Parathyroid adenoma (tissue), 2 donors: ENCODE measurements around the gene PREX1.
"Not testable (repeated sequence)": the region's sequence is repeated elsewhere in the genome, so short reads cannot be mapped to it uniquely, and the experiment has no call there.

Experiments
- H2AFZ ChIP-seq: fragments of 300-600 bp; sonication (generic); one replicate; pipeline ENCODE4 v1.7.0; 2017; ENCODE audit warnings: antibody characterized with exemption, mild to moderate bottlenecking
- H3K27ac ChIP-seq: fragments of 300-600 bp; sonication (generic); one replicate; pipeline ENCODE4 v1.7.0; 2017
- H3K27me3 ChIP-seq: fragments of 300-600 bp; sonication (generic); one replicate; pipeline ENCODE4 v1.7.0; 2017; ENCODE audit warnings: low read length; ENCODE audit not compliant: control insufficient read depth, insufficient read depth
- H3K36me3 ChIP-seq: fragments of 300-600 bp; sonication (generic); one replicate; pipeline ENCODE4 v1.7.0; 2017; ENCODE audit warnings: low read length; ENCODE audit not compliant: control insufficient read depth, insufficient read depth
- H3K4me1 ChIP-seq: fragments of 300-600 bp; sonication (generic); one replicate; pipeline ENCODE4 v1.7.0; 2017; ENCODE audit warnings: control low read depth
- H3K4me2 ChIP-seq: fragments of 300-600 bp; sonication (generic); one replicate; pipeline ENCODE4 v1.7.0; 2017; ENCODE audit warnings: low read length
- H3K4me3 ChIP-seq: fragments of 300-600 bp; sonication (generic); one replicate; pipeline ENCODE4 v1.7.0; 2017; ENCODE audit warnings: low read depth, low read length
- H3K79me2 ChIP-seq: fragments of 300-600 bp; sonication (generic); one replicate; pipeline ENCODE4 v1.7.0; 2017; ENCODE audit warnings: control low read depth
- H3K9ac ChIP-seq: fragments of 300-600 bp; sonication (generic); one replicate; pipeline ENCODE4 v1.7.0; 2017; ENCODE audit warnings: mild to moderate bottlenecking
- H3K9me3 ChIP-seq: fragments of 300-600 bp; sonication (generic); one replicate; pipeline ENCODE4 v1.7.0; 2017; ENCODE audit warnings: low read length; ENCODE audit not compliant: control insufficient read depth
- TF ChIP-seq, protein P1 (sequence below): fragments of 300-600 bp; sonication (generic); IDR thresholded peaks from one replicate; pipeline ENCODE4 v1.7.0; 2017; ENCODE audit warnings: antibody characterized with exemption, mild to moderate bottlenecking
- donor health status: primary hyperparathyroidism.

Gene PREX1

DNA sequence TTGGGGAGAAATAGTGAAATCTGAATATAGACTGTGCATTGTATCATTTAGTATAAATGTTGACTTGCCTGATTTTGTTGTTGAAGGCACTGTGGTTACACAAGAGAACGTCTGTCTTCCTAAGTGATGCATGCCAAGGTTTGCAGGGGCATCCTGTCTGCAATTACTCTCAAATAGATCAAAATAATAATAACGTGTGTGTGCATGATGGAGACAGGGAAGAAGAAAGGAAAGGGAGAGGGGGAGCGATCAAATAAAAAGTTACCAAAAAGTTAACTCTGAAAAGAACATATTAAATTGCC, 14.4 kb downstream of the PREX1 start:
- no peaks in the 10 kb centered on the region for H3K27me3 ChIP-seq
- TF ChIP-seq, protein P1, sequence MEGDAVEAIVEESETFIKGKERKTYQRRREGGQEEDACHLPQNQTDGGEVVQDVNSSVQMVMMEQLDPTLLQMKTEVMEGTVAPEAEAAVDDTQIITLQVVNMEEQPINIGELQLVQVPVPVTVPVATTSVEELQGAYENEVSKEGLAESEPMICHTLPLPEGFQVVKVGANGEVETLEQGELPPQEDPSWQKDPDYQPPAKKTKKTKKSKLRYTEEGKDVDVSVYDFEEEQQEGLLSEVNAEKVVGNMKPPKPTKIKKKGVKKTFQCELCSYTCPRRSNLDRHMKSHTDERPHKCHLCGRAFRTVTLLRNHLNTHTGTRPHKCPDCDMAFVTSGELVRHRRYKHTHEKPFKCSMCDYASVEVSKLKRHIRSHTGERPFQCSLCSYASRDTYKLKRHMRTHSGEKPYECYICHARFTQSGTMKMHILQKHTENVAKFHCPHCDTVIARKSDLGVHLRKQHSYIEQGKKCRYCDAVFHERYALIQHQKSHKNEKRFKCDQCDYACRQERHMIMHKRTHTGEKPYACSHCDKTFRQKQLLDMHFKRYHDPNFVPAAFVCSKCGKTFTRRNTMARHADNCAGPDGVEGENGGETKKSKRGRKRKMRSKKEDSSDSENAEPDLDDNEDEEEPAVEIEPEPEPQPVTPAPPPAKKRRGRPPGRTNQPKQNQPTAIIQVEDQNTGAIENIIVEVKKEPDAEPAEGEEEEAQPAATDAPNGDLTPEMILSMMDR = no peak
- no peak overlapping the region for H3K4me3 ChIP-seq
- no peak overlapping the region for H3K4me2 ChIP-seq
- no peaks in the 10 kb centered on the region for H3K36me3 ChIP-seq
- no peaks in the 10 kb centered on the region for H3K4me1 ChIP-seq
- no peak overlapping the region for H3K27ac ChIP-seq
- peaks cover 2% of the 10 kb centered on the region for H3K79me2 ChIP-seq
- no peak overlapping the region for H2AFZ ChIP-seq
- H3K9ac ChIP-seq = no peak overlapping the region
- H3K9me3 ChIP-seq = no peaks in the 10 kb centered on the region

DNA sequence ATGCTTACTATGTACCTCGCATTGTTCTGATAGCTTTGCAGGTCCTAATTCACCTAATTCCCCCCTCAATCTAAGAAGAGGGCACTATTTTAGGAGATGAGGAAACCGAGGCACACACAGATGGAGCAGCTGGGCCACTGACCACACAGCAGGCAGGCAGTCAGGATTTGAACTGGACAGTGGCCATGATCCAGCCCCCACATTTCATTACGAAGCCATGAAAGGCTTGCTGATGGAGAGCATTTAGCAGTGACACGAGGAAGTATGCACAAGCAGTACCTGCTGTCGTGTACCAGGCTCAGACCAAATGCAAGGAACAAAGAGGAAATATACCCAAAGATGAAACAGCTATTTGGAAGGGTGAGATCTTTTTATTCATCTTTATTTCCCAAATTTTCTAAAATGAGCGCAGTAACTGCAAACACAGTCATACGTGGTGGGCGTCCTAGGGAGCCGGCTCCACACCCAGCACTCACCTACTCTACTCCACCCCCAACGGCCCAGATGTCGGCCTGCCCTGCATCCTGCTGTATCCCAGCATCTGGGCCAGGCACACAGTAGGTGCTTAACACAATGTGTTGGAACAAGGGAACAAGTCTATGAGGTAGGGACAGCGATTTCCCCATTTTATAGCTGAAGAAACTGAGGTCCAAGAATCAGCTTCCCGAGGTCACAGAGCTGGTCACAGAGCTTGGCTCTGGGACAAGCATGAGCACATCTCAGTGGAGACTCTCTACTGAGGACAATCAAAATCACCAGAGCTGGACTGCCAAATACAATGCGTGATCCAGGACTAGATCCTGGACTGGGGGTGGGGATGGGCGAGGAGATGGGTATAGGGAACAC, 15.0 kb downstream of the PREX1 start:
- Histone ChIP-seq H3K9ac (no peak overlapping the region), H3K4me3 (no peak overlapping the region), H3K9me3 (no peaks in the 10 kb centered on the region), H3K79me2 (peaks cover 2% of the 10 kb centered on the region), H3K4me1 (no peaks in the 10 kb centered on the region), H2AFZ (no peak overlapping the region), H3K27ac (no peak overlapping the region), H3K36me3 (no peaks in the 10 kb centered on the region), H3K27me3 (no peaks in the 10 kb centered on the region), H3K4me2 (no peak overlapping the region)
- TF ChIP-seq, protein P1 = no peak

DNA sequence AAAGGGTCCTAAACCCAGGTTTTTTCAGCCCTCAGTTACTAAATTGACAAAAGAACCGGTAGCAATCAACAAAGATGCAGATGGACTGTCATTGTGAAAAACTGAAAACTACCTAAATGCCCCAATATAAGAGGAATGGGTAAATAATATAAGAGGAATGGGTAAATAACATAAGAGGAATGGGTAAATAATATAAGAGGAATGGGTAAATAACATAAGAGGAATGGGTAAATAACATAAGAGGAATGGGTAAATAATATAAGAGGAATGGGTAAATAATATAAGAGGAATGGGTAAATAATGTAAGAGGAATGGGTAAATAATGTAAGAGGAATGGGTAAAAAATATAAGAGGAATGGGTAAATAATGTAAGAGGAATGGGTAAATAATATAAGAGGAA, 15.7 kb downstream of the PREX1 start:
- H3K9me3 ChIP-seq, H3K27me3 ChIP-seq, H3K4me1 ChIP-seq, H3K9ac ChIP-seq, H3K4me2 ChIP-seq, H3K79me2 ChIP-seq, H3K4me3 ChIP-seq, H3K27ac ChIP-seq, H2AFZ ChIP-seq, H3K36me3 ChIP-seq: not testable (repeated sequence)

DNA sequence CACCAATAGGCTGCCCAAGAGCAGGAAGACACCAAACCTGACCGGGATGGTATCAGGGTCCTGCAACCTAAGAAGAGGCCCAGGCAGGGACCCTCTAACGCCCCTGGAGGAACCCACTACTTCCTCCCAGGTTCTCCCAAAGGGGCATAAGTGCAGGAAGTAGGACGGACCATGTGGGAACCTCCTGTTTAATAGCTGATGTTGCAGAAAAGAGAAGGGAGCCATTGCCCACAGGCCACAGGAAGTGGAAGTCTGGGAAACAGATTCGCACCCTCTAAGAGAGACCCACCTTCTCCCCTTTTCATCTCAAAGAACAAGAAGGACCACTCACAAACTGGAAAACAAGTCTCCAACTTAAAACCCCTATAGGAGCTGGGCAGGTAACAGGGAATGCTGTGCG, 18.1 kb downstream of the PREX1 start:
- H3K27me3 ChIP-seq = no peaks in the 10 kb centered on the region

DNA sequence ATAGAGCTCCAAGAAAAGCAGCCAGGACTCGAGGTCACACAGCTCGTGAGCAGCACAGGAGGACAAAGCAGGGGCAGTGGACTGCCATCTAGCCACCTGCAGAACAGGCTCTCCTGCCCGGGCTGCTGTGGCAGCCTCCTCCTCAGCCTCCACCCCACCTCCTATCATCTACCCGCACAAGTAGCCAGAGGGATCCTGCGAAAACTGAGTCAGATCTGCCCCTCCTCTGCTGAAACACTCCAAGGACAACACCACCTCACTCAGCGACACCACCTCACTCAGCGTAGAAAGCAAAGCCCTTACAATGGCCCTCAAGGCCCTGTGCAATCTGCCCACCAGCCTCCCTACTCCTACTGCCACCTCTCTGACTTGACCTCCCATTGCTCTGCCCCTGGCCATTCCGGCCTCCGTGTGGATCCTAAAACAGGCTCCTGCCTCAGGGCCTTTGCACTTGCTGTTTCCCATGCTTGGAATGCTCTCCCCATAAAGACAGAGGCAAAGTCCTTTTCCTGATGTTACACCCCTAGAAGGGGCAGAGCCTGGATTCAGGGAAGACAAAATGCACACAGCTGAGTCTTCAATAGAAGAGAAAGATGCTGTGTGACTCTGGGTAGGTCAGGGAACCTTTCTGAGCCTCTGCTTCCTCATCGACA, 19.3 kb downstream of the PREX1 start:
- Histone ChIP-seq H3K4me1 (no peaks in the 10 kb centered on the region), H3K9me3 (no peaks in the 10 kb centered on the region), H3K4me3 (no peak overlapping the region), H3K4me2 (no peak overlapping the region), H3K79me2 (peaks cover 7% of the 10 kb centered on the region), H3K36me3 (no peaks in the 10 kb centered on the region), H3K27ac (no peak overlapping the region), H3K27me3 (no peaks in the 10 kb centered on the region), H2AFZ (no peak overlapping the region), H3K9ac (no peak overlapping the region)
- TF ChIP-seq, protein P1 = no peak

More for the DNA sequence above, 18.1 kb downstream of the PREX1 start:
- no peak overlapping the region for H3K9ac ChIP-seq
- no peaks in the 10 kb centered on the region for H3K36me3 ChIP-seq
- H3K4me1 ChIP-seq = no peaks in the 10 kb centered on the region
- no peak overlapping the region for H3K27ac ChIP-seq
- H3K4me2 ChIP-seq = no peak overlapping the region
- no peaks in the 10 kb centered on the region for H3K9me3 ChIP-seq
- TF ChIP-seq, protein P1 = no peak
- peaks cover 7% of the 10 kb centered on the region for H3K79me2 ChIP-seq
- no peak overlapping the region for H3K4me3 ChIP-seq
- no peak overlapping the region for H2AFZ ChIP-seq
